MM.1S (cell line): ENCODE data around the gene TP73.

Experiments
- DNase-seq: peaks from one replicate; pipeline ENCODE4 v3.0.0-alpha.2; 2015
- H2AFZ ChIP-seq: fragments of 300-600 bp; sonication (generic); 2 replicates; pipeline ENCODE4 v1.6.0; 2016; ENCODE audit warnings: antibody characterized with exemption, low read length
- H3F3A ChIP-seq: fragments of 300-600 bp; sonication (generic); 2 replicates; pipeline ENCODE4 v1.6.1; 2016; ENCODE audit warnings: mild to moderate bottlenecking, antibody characterized with exemption, low read length, moderate library complexity, mixed read lengths; ENCODE audit not compliant: insufficient read depth
- H3K27ac ChIP-seq: fragments of 300-600 bp; sonication (generic); 2 replicates; pipeline ENCODE4 v1.5.1; 2016; ENCODE audit warnings: mild to moderate bottlenecking, low read length
- H3K27me3 ChIP-seq: fragments of 300-600 bp; sonication (generic); replicated peaks from 2 replicates; pipeline ENCODE4 v1.6.0; 2016; ENCODE audit warnings: low read length; ENCODE audit not compliant: insufficient read depth
- H3K36me3 ChIP-seq: fragments of 300-600 bp; sonication (generic); replicated peaks from 2 replicates; pipeline ENCODE4 v1.6.1; 2016; ENCODE audit warnings: mild to moderate bottlenecking, low read length, mixed read lengths; ENCODE audit not compliant: insufficient read depth
- H3K4me1 ChIP-seq: fragments of 300-600 bp; sonication (generic); 2 replicates; pipeline ENCODE4 v1.6.1; 2016; ENCODE audit warnings: low read length, mixed read lengths
- H3K4me2 ChIP-seq: fragments of 300-600 bp; sonication (generic); 2 replicates; pipeline ENCODE4 v1.6.0; 2016; ENCODE audit warnings: low read depth, low read length
- H3K4me3 ChIP-seq: fragments of 300-600 bp; sonication (generic); 2 replicates; pipeline ENCODE4 v1.5.1; 2016; ENCODE audit warnings: low read length, mixed read lengths
- H3K79me2 ChIP-seq: fragments of 300-600 bp; sonication (generic); 2 replicates; pipeline ENCODE4 v1.6.1; 2016; ENCODE audit warnings: mixed run types, low read length, mixed read lengths
- H3K9ac ChIP-seq: fragments of 300-600 bp; sonication (generic); 2 replicates; pipeline ENCODE4 v1.6.1; 2016; ENCODE audit warnings: low read length, mixed read lengths
- H3K9me2 ChIP-seq: fragments of 300-600 bp; sonication (generic); replicated peaks from 2 replicates; pipeline ENCODE4 v1.6.1; 2016; ENCODE audit warnings: mild to moderate bottlenecking, low read length, mixed read lengths; ENCODE audit not compliant: insufficient read depth
- H3K9me3 ChIP-seq: fragments of 300-600 bp; sonication (generic); replicated peaks from 2 replicates; pipeline ENCODE4 v1.6.1; 2016; ENCODE audit warnings: mild to moderate bottlenecking, low read length, mixed read lengths; ENCODE audit not compliant: insufficient read depth
- H4K20me1 ChIP-seq: fragments of 300-600 bp; sonication (generic); 2 replicates; pipeline ENCODE4 v1.6.1; 2016; ENCODE audit warnings: mild to moderate bottlenecking, low read length, moderate library complexity, mixed read lengths; ENCODE audit not compliant: insufficient read depth
- CTCF ChIP-seq: fragments of 300-600 bp; sonication (generic); IDR thresholded peaks from 2 replicates; pipeline ENCODE4 v1.5.1; 2016; ENCODE audit warnings: antibody characterized with exemption, low read length, mixed read lengths
- EZH2 ChIP-seq: fragments of 300-600 bp; sonication (generic); optimal IDR thresholded peaks from 2 replicates; pipeline ENCODE3; 2017; ENCODE audit warnings: low read depth, mild to moderate bottlenecking, antibody characterized with exemption, low read length, mixed read lengths
- EZH2phosphoT487 ChIP-seq: fragments of 300-600 bp; sonication (generic); IDR thresholded peaks from 2 replicates; pipeline ENCODE4 v1.6.1; 2018; ENCODE audit warnings: antibody characterized with exemption, low read length

Gene TP73

DNA sequence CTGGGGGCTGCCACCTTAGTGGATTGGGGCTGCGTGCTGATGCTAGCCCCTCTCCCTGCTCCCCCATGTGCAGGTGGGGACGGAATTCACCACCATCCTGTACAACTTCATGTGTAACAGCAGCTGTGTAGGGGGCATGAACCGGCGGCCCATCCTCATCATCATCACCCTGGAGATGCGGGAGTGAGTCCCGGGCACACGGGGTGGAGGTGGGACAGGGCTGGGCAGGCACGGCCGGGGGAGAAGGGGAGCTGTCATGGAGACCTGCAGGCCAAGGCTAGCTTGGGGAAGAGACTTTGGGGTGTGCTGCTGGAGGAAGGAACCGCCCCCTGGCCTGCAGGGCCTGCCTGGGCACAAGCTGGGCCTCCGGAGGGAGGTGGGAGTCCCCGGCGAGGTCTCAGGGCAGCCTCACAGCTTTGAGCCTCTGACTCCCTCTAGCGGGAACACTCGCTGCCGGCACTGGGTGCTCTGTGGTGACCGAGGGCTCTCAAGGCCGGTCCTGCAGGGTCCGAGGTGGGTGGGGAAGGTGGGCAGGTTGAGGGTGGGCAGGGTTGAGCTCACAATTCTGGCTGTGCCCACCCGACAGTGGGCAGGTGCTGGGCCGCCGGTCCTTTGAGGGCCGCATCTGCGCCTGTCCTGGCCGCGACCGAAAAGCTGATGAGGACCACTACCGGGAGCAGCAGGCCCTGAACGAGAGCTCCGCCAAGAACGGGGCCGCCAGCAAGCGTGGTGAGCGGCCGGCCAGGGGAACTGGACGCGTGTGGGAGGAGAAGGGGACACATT lies 74.9 kb downstream of the TP73 start:
- H3K36me3 ChIP-seq, result no peaks in the 10 kb centered on the region
- no peak overlapping the region for H3K4me2 ChIP-seq
- H2AFZ ChIP-seq, result no peak overlapping the region
- TF ChIP-seq CTCF (no peak), EZH2 (no peak), EZH2phosphoT487 (no peak)
- no peak for DNase-seq
- no peak overlapping the region for H3K9ac ChIP-seq
- no peaks in the 10 kb centered on the region for H3K79me2 ChIP-seq
- no peaks in the 10 kb centered on the region for H3K27me3 ChIP-seq
- H3F3A ChIP-seq, result no peaks in the 10 kb centered on the region
- H4K20me1 ChIP-seq, result no peaks in the 10 kb centered on the region
- no peaks in the 10 kb centered on the region for H3K4me1 ChIP-seq
- no peak overlapping the region for H3K4me3 ChIP-seq
- no peak overlapping the region for H3K27ac ChIP-seq
- no peaks in the 10 kb centered on the region for H3K9me2 ChIP-seq
- no peaks in the 10 kb centered on the region for H3K9me3 ChIP-seq

DNA sequence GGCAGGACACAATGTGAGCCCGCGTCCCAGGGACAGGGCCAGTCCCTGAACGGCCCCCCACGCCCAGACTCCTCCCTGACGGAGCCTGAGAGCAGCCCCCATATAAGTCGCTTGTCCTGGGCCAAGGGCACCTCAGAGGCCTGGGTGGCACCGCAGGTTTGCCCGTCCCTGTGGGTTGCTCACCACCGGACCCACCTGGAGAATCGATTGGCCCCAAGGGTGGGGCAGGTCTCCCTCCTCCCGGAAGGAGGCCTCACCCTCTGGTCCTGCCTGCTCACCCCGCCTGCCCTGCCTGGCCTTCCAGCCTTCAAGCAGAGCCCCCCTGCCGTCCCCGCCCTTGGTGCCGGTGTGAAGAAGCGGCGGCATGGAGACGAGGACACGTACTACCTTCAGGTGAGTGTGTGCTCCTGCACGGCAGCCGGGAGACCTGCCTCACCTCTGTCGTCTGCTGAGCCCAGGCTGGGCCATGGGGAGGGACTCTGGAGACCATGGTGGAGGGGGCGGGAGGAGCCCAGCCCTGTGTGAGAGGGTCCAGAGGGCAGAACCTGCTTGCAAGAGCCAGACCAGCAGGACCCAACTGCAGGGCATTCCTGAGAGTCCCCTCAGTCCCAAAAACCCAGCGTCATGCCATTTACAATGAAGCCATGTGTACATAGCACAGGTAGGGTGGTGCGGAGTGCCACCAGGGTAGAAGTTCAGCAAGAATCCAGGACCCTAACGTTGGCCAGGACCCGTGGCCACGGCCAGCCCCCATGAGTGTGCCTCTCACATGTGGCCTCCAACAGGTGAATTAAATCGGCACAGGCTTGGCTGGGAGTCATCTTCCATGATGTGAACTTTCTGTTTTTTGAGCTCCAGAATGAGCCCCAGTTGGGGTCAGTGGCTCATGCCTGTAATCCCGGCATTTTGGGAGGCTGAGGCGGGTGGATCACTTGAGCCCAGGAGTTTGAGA lies 75.8 kb downstream of the TP73 start:
- Histone ChIP-seq H3K27ac (no peak overlapping the region), H3K4me1 (no peaks in the 10 kb centered on the region), H3K4me2 (no peak overlapping the region), H3K9ac (no peak overlapping the region), H3K36me3 (no peaks in the 10 kb centered on the region), H3K9me2 (no peaks in the 10 kb centered on the region), H3K27me3 (no peaks in the 10 kb centered on the region), H3F3A (no peaks in the 10 kb centered on the region), H4K20me1 (no peaks in the 10 kb centered on the region), H3K9me3 (no peaks in the 10 kb centered on the region), H3K79me2 (no peaks in the 10 kb centered on the region), H2AFZ (no peak overlapping the region), H3K4me3 (no peak overlapping the region)
- no peak for DNase-seq
- TF ChIP-seq EZH2, result no peak
- no peak for TF ChIP-seq CTCF
- TF ChIP-seq EZH2phosphoT487, result no peak

DNA sequence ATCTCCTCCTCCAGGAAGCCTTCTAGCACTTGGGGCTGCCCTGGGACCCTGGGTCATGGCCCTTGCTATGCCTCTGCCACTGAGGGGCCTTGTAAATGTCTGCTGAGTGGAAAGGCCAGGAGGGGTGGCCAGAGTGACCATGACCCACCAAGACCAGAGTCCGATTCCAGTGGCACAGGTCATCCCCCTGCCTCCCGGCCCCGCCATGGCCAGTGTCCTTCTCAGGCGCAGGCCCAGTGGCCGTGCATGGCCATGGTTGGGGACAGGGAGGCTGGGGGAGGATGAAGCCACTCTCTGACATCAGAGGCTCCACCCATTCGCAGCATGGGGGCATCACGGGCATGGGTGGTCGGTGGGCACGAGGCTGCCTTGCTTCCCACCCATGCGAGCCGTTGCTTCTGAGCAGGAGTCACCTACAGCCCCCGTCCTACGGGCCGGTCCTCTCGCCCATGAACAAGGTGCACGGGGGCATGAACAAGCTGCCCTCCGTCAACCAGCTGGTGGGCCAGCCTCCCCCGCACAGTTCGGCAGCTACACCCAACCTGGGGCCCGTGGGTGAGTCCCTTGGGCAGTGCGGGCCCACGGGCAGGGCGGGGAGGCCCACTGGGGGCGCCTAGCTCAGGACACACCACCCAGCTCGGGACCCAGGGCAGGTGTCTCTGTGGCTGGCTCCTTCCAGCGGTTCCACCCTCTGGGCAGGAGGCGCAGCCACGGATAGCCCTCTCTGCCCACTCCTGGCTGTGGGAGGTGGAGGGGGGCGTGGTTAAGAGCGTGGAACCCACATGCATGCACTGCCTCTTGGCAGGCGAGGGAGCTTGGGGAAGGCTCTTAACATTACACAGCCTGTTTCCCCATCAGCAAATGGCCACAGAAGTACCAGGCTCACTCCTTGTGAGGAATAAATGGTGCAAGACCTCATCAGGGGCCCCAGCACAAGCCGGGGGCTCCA lies 77.6 kb downstream of the TP73 start:
- no peak for DNase-seq
- Histone ChIP-seq H3K27me3 (no peaks in the 10 kb centered on the region), H3K4me1 (no peaks in the 10 kb centered on the region), H3F3A (no peaks in the 10 kb centered on the region), H3K4me2 (no peak overlapping the region), H2AFZ (no peak overlapping the region), H3K79me2 (no peaks in the 10 kb centered on the region), H3K27ac (no peak overlapping the region), H3K9ac (no peak overlapping the region), H3K4me3 (no peak overlapping the region), H3K9me2 (no peaks in the 10 kb centered on the region), H3K9me3 (no peaks in the 10 kb centered on the region), H4K20me1 (no peaks in the 10 kb centered on the region), H3K36me3 (no peaks in the 10 kb centered on the region)
- TF ChIP-seq EZH2phosphoT487 (no peak), CTCF (no peak), EZH2 (no peak)
